Colonic mucosa (tissue), 4 donors: ENCODE measurements around the gene HOMER2. TPM values are rescaled to one million over a fixed set of nuclear protein-coding genes. Genes with fewer than 3 reads are reported as not detected.

ENCODE experiments used
- DNase-seq: peaks from one replicate; pipeline ENCODE4 v3.0.0-alpha.2; 2020
- H3K27ac ChIP-seq: fragments of 200-600 bp; one replicate; pipeline ENCODE4 v1.8.0; 2021
- H3K27me3 ChIP-seq: fragments of 200-600 bp; one replicate; pipeline ENCODE4 v1.8.0; 2021
- H3K36me3 ChIP-seq: fragments of 200-600 bp; one replicate; pipeline ENCODE4 v1.8.0; 2021
- H3K4me1 ChIP-seq: fragments of 200-600 bp; one replicate; pipeline ENCODE4 v1.8.0; 2021; ENCODE audit warnings: mild to moderate bottlenecking
- H3K4me3 ChIP-seq: fragments of 200-600 bp; one replicate; pipeline ENCODE4 v1.8.0; 2021
- H3K9ac ChIP-seq, 2 donors: one replicate each; pipeline ENCODE4 v1.7.0; 2013; ENCODE audit warnings: control low read depth in 2 of 2, low read depth in 2 of 2, low read length in 2 of 2
- H3K9me3 ChIP-seq: fragments of 200-600 bp; one replicate; pipeline ENCODE4 v1.8.0; 2021
- CTCF ChIP-seq: fragments of 200-600 bp; IDR thresholded peaks from one replicate; pipeline ENCODE4 v1.8.0; 2022; ENCODE audit warnings: antibody characterized with exemption, mild to moderate bottlenecking
- intact Hi-C: fragments of 100-400 bp; cut with DNase I; formaldehyde crosslinking; loops from one replicate; pipeline ENCODE4 v1.14.1; 2022
- total RNA-seq, 2 donors: library from RNA; stranded (reverse); fragmentation: NEBNext Ultra II Directional in 1 of 2; extraction: Animal tissue kit (Norgen Biotek cat#: 25700) in 1 of 2; gene quantifications; one replicate each; pipeline ENCODE4 v1.2.1, GENCODE V29; 2021
- donor health status: healthy.
- donor health status: DM: no; HTN: no; CAD: no.
- donor health status: DM: no; HTN: no; CAD: no.

HOMER2 gene
- total RNA-seq, 2 donors from 2014 or later, result 2.4 to 3.1 TPM

GRCh38 chr15:82907350-82907749 is 45.2 kb downstream of the HOMER2 start:
- intact Hi-C loops, result no loop called here
- H3K36me3 ChIP-seq, result no peaks in the 10 kb centered on the region
- H3K27me3 ChIP-seq, result no peaks in the 10 kb centered on the region
- no peaks in the 10 kb centered on the region for H3K9me3 ChIP-seq
- H3K27ac ChIP-seq, result no peak overlapping the region
- H3K4me3 ChIP-seq, result no peak overlapping the region
- H3K4me1 ChIP-seq, result no peaks in the 10 kb centered on the region
- TF ChIP-seq CTCF, result no peak
- no peak overlapping the region for H3K9ac ChIP-seq
- no peak for DNase-seq

- Histone ChIP-seq H3K4me3 (no peak overlapping the region), H3K27ac (no peak overlapping the region), H3K9ac (no peak overlapping the region), H3K36me3 (no peaks in the 10 kb centered on the region), H3K27me3 (no peaks in the 10 kb centered on the region), H3K4me1 (no peaks in the 10 kb centered on the region), H3K9me3 (no peaks in the 10 kb centered on the region)
- no peak for DNase-seq
- TF ChIP-seq CTCF, result no peak
- intact Hi-C loops, result no loop called here
Measured at GRCh38 chr15:82904574-82904973, 47.9 kb downstream of the HOMER2 start.

DNA sequence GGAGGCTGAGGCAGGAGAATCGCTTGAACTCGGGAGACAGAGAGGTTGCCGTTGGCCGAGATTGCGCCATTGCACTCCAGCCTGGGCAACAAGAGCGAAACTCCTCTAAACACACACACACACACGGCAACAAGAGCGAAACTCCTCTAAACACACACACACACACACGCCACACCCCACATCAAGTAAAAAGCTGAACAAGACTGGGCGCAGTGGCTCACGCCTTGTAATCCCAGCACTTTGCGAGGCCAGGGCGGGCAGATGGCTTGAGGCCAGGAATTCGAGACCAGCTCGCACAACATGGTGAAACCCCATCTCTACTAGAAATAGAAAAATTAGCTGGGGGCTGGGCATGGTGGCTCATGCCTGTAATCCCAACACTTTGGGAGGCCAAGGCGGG is 49.0 kb downstream of the HOMER2 start:
- TF ChIP-seq CTCF, result no peak
- Histone ChIP-seq H3K27me3 (no peaks in the 10 kb centered on the region), H3K9ac (no peak overlapping the region), H3K27ac (no peak overlapping the region), H3K36me3 (no peaks in the 10 kb centered on the region), H3K4me1 (no peaks in the 10 kb centered on the region), H3K4me3 (no peak overlapping the region), H3K9me3 (no peaks in the 10 kb centered on the region)
- intact Hi-C loops, result no loop called here
- DNase-seq, result no peak

DNA sequence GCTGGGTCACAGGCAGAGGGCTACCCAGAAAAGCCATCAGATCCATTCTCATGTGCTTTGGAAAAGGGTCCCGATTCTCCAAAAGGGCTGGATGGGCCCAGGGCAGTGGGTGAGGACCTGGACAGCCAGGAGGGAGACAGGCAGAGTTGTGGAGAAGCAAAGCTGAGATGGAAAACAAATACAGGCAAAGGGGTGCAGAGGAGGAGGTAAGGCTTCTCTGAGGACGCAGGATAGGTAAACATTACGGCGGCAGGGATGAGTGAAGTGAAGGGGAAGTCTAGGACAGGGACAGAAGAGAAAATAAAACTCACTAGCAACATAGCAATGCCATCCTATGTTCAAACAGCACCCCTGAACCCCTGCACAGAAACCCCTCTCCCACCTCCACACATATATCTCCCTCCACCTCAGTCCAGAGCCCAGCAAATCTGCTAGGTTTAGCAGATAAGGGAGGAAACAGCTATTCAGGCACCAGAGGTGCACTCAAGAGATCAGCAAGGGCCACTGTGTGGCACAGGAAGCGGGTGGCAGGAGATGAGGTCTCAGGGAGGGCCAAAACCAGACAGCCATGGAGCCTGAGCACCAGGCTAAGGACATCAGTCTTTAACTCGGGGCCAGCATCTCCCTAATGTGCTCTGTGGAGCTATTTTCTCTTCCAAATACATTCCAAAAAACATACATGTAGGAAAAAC is 51.3 kb downstream of the HOMER2 start:
- Histone ChIP-seq H3K27ac (no peak overlapping the region), H3K9ac (no peak overlapping the region), H3K4me3 (no peak overlapping the region), H3K4me1 (no peaks in the 10 kb centered on the region), H3K36me3 (no peaks in the 10 kb centered on the region), H3K9me3 (no peaks in the 10 kb centered on the region), H3K27me3 (no peaks in the 10 kb centered on the region)
- intact Hi-C loops, result no loop called here
- DNase-seq, result no peak
- no peak for TF ChIP-seq CTCF

DNA sequence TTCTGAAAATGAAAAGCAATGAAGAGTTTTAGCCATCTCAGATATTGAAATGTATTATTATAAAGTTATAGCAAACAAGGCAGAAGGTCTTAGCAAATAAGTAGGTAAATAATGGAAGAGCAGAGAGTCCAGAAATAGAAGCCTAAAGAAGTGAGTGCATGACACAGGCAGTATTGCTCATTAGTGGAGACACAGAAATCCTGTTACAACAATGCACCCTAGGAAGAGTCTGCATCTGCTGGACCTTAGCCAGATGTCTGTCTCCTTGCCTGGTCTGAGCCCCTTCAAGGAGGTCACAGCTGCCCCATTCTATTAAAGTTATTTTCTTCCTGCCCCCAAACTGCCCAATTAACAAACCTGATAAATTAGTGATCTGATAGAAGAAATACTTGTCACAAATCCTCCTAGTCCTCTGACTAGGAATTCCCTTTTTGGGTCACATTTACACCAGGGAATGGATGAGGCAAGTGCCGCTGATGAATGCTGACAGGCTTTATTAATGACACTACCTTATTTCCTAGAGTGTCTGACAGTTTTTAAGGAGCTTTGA is 51.9 kb downstream of the HOMER2 start:
- intact Hi-C loops, result no loop called here
- H3K9me3 ChIP-seq, result no peaks in the 10 kb centered on the region
- no peak overlapping the region for H3K9ac ChIP-seq
- H3K36me3 ChIP-seq, result no peaks in the 10 kb centered on the region
- no peaks in the 10 kb centered on the region for H3K4me1 ChIP-seq
- no peaks in the 10 kb centered on the region for H3K27me3 ChIP-seq
- TF ChIP-seq CTCF, result no peak
- no peak overlapping the region for H3K4me3 ChIP-seq
- DNase-seq, result no peak
- H3K27ac ChIP-seq, result no peak overlapping the region
